Measurements from ENCODE around the gene CBX1. TPM values are rescaled to one million over a fixed set of nuclear protein-coding genes. Genes with fewer than 3 reads are reported as not detected.

The CBX1 gene
- total RNA-seq, 1 donor from 2014 or later, result 41.9 TPM

GRCh38 chr17:48025904-48026501 lies 75.3 kb downstream of the CBX1 start:
- no peak for DNase-seq (ENCODE audit: low spot score)

DNA sequence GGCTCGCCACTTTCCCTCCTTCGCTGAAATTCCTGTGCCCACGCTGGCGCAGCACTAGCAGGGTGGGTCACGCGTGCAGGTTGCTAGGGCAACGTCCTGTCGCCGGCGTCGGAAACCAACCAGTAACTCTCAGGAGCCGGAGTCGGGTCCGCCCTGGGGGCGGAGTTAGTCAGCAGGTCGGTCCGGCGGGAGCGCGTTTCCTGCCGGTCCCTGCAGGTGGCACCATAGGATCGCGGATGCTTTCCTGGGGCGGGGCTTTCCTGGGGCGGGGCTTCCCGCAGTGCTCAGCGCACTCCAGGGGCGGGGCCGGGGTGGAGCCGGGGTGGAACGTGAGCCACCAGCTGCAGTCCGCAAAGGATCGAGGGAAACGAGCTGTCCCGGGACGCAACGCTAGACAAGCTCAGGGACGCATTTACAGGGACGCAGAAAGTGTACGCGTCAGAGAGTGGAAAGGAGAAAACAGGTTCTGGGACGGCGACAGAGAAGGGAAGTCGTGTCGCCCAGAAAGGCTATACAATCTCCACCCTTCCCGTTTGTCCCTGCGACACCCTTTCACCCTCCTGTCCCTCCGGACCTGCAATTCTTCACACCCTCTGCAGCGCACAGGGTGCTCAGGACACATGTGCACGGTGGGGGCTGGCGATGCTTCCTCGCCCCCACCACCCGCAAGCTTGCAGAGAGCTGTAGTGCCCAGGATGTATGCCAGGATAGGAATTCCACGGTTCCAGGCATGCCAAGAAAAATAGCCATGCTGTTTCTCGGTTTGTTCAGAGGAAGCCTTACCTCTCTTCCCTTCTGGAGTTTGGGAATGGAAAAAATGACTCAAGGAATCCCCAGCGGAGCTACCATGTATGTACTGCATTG lies 76.0 kb downstream of the CBX1 start:
- DNase-seq (ENCODE audit: low spot score), result peak; percentile 98

- peak; percentile 30 for DNase-seq (ENCODE audit: low spot score)
Measured at GRCh38 chr17:48024149-48025039, 76.9 kb downstream of the CBX1 start.

- peak; percentile 78 for DNase-seq (ENCODE audit: low spot score)
Measured at GRCh38 chr17:48023400-48024148, 77.7 kb downstream of the CBX1 start.

GRCh38 chr17:48022901-48023300 lies 78.4 kb downstream of the CBX1 start:
- no peak for DNase-seq (ENCODE audit: low spot score)

DNA sequence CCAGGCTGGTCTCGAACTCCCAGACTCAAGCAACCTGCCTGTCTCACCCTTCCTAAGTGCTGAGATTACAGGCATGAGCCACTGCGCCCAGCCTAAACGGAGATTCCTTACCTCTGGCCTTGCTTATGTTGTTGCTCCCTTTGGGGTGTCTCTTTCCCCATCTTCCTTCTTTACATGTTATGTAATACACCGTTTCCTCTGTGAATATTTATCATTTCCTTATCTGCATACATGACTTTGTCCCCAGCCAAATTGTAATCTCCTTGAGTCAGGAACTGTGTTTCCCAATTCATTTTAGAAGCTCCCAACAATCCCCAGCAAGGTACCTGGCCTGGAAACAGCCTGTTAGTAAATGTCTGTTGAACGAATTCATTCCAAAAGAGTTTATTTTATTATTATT lies 79.3 kb downstream of the CBX1 start:
- DNase-seq (ENCODE audit: low spot score), result no peak

Other genes starting within 250 kb of the CBX1 start
- gene SP2, start 205.2 kb downstream of the CBX1 start, total RNA-seq, result 17.4 TPM
- gene PNPO, start 159.9 kb downstream of the CBX1 start, total RNA-seq, result 43.2 TPM
- 109 TPM for gene PRR15L, start 143.6 kb downstream of the CBX1 start, total RNA-seq
- gene CDK5RAP3, start 130.4 kb downstream of the CBX1 start, total RNA-seq, result 194 TPM
- gene COPZ2, start 63.7 kb downstream of the CBX1 start, total RNA-seq, result 39.3 TPM
- gene NFE2L1, start 53.1 kb downstream of the CBX1 start, total RNA-seq, result 207 TPM
- 21.8 TPM for gene SNX11, start 6.3 kb upstream of the CBX1 start, total RNA-seq